ENCODE data around the gene ECSCR.
A peak's percentile ranks its signal among the peaks of the same experiment; 100 is the strongest.

ECSCR gene

GRCh38 chr5:139453683-139454567, 8.6 kb downstream of the ECSCR start (continued):
- TF ChIP-seq TSHZ1 (tag by site-specific recombination; IDR thresholded peaks at IDR 0.05; ENCODE audit: borderline replicate concordance) (no peak), ZBTB1 (tag by site-specific recombination; IDR thresholded peaks at IDR 0.05) (no peak), ZNF202 (tag by site-specific recombination; IDR thresholded peaks at IDR 0.05; ENCODE audit: borderline replicate concordance) (no peak), GLIS1 (tag by site-specific recombination; IDR thresholded peaks at IDR 0.05) (no peak), ZNF16 (tag by site-specific recombination; IDR thresholded peaks at IDR 0.05; ENCODE audit: low read depth) (no peak; the same call in 1 of the 2 replicates), ZNF792 (tag by site-specific recombination; IDR thresholded peaks at IDR 0.05) (no peak), ZNF184 (tag by site-specific recombination; IDR thresholded peaks at IDR 0.05) (no peak), ZNF433 (tag by site-specific recombination; IDR thresholded peaks at IDR 0.05; ENCODE audit: low read depth) (no peak), PATZ1 (tag by site-specific recombination; IDR thresholded peaks at IDR 0.05) (peak; percentile 14; the same call in 1 of the 2 replicates), ZNF146 (tag by site-specific recombination; IDR thresholded peaks at IDR 0.05) (no peak), ZNF416 (tag by site-specific recombination; IDR thresholded peaks at IDR 0.05) (no peak), ZNF596 (tag by site-specific recombination; IDR thresholded peaks at IDR 0.05) (no peak), ZNF341 (tag by site-specific recombination; IDR thresholded peaks at IDR 0.05; ENCODE audit: low read depth) (no peak), SP3 (tag by site-specific recombination; IDR thresholded peaks at IDR 0.05) (no peak), ZSCAN16 (tag by site-specific recombination; IDR thresholded peaks at IDR 0.05) (no peak; the same call in 1 of the 2 replicates), ZNF510 (tag by site-specific recombination; IDR thresholded peaks at IDR 0.05; ENCODE audit: insufficient replicate concordance) (no peak), ZNF391 (tag by site-specific recombination; IDR thresholded peaks at IDR 0.05; ENCODE audit: borderline replicate concordance, low read depth) (peak; percentile 83; the same call in 1 of the 2 replicates), ZIC2 (tag by site-specific recombination; IDR thresholded peaks at IDR 0.05) (no peak), HOXC10 (CRISPR knock-in tag; IDR thresholded peaks at IDR 0.05) (no peak), SALL2 (tag by site-specific recombination; IDR thresholded peaks at IDR 0.05; ENCODE audit: borderline replicate concordance) (no peak), SP7 (tag by site-specific recombination; IDR thresholded peaks at IDR 0.05) (no peak), KLF1 (tag by site-specific recombination; IDR thresholded peaks at IDR 0.05) (no peak), TRIM28 (IDR thresholded peaks at IDR 0.05; ENCODE audit: borderline replicate concordance, low read length) (no peak), ZNF837 (tag by site-specific recombination; IDR thresholded peaks at IDR 0.05) (no peak)
- TF ChIP-seq, protein P1, sequence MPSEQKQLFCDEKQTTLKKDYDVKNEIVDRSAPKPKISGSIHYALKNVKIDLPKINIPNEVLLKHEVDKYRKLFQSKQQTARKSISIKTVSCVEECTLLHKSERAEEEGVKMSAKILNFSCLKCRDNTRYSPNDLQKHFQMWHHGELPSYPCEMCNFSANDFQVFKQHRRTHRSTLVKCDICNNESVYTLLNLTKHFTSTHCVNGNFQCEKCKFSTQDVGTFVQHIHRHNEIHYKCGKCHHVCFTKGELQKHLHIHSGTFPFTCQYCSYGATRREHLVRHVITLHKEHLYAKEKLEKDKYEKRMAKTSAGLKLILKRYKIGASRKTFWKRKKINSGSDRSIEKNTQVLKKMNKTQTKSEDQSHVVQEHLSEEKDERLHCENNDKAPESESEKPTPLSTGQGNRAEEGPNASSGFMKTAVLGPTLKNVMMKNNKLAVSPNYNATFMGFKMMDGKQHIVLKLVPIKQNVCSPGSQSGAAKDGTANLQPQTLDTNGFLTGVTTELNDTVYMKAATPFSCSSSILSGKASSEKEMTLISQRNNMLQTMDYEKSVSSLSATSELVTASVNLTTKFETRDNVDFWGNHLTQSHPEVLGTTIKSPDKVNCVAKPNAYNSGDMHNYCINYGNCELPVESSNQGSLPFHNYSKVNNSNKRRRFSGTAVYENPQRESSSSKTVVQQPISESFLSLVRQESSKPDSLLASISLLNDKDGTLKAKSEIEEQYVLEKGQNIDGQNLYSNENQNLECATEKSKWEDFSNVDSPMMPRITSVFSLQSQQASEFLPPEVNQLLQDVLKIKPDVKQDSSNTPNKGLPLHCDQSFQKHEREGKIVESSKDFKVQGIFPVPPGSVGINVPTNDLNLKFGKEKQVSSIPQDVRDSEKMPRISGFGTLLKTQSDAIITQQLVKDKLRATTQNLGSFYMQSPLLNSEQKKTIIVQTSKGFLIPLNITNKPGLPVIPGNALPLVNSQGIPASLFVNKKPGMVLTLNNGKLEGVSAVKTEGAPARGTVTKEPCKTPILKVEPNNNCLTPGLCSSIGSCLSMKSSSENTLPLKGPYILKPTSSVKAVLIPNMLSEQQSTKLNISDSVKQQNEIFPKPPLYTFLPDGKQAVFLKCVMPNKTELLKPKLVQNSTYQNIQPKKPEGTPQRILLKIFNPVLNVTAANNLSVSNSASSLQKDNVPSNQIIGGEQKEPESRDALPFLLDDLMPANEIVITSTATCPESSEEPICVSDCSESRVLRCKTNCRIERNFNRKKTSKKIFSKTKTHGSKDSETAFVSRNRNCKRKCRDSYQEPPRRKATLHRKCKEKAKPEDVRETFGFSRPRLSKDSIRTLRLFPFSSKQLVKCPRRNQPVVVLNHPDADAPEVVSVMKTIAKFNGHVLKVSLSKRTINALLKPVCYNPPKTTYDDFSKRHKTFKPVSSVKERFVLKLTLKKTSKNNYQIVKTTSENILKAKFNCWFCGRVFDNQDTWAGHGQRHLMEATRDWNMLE (tag by site-specific recombination; conservative IDR thresholded peaks at IDR 0.05; ENCODE audit: low read depth) = no peak
- TF ChIP-seq, protein P2, sequence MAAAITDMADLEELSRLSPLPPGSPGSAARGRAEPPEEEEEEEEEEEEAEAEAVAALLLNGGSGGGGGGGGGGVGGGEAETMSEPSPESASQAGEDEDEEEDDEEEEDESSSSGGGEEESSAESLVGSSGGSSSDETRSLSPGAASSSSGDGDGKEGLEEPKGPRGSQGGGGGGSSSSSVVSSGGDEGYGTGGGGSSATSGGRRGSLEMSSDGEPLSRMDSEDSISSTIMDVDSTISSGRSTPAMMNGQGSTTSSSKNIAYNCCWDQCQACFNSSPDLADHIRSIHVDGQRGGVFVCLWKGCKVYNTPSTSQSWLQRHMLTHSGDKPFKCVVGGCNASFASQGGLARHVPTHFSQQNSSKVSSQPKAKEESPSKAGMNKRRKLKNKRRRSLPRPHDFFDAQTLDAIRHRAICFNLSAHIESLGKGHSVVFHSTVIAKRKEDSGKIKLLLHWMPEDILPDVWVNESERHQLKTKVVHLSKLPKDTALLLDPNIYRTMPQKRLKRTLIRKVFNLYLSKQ (tag by site-specific recombination; IDR thresholded peaks at IDR 0.05; ENCODE audit: borderline replicate concordance) = no peak; the same call in 1 of the 2 replicates
